ENCODE measurements around the gene KCND3. TPM values are rescaled to one million over a fixed set of nuclear protein-coding genes. Genes with fewer than 3 reads are reported as not detected.

KCND3 gene
- total RNA-seq, 1 donor from 2014 or later = 0.43 TPM

DNA sequence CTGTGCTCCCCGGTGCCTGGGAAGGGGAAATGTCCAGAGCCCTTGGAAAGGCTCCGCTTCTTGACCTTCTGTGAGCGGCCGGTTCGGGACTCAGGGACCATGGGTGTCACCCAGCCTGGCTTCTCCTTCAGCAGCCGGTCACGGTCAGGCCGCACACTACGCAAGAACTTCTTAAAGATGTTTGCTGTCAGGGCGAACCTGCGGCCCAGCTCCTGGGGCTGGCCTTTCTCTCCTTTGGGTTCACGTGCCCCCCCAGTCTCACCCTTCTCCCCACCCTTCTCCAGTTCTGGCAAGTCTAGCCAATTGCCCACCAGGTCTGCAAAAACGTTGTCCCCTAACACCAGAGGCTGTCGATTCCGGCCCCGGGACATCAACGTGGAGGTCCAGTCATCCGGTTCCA, 262.4 kb downstream of the KCND3 start:
- Histone ChIP-seq H3K27me3 (ENCODE audit: insufficient read depth, low read length) (no peaks in the 10 kb centered on the region), H3K9ac (ENCODE audit: low read length) (no peak overlapping the region), H4K20me1 (ENCODE audit: insufficient read depth, low read length) (peaks cover 13% of the 10 kb centered on the region), H3K4me2 (ENCODE audit: low read length) (no peak overlapping the region), H3K79me2 (ENCODE audit: insufficient read depth, low read length) (no peaks in the 10 kb centered on the region), H3K4me3 (ENCODE audit: insufficient read depth, low read depth, low read length) (no peak overlapping the region), H2AFZ (ENCODE audit: low read depth, low read length) (no peak overlapping the region), H3K4me1 (ENCODE audit: insufficient read depth, low read length) (peaks cover 2% of the 10 kb centered on the region), H3K27ac (ENCODE audit: low read depth, low read length) (no peak overlapping the region), H3K9me3 (ENCODE audit: insufficient read depth, low read depth, low read length) (no peaks in the 10 kb centered on the region), H3K36me3 (ENCODE audit: insufficient read depth, low read length) (no peaks in the 10 kb centered on the region)
- DNase-seq (ENCODE audit: low read depth) (no peak), FAIRE-seq (no peak)
- H3K36me3 Mint-ChIP-seq (ENCODE audit: low read depth, unreplicated experiment) = peaks cover 4% of the 10 kb centered on the region
- H3K4me3 Mint-ChIP-seq (ENCODE audit: unreplicated experiment) = no peak overlapping the region
- peaks cover 6% of the 10 kb centered on the region for H3K4me1 Mint-ChIP-seq (ENCODE audit: low read depth, unreplicated experiment)
- no peak overlapping the region for H3K27ac Mint-ChIP-seq (ENCODE audit: unreplicated experiment)
- no peaks in the 10 kb centered on the region for H3K9me3 Mint-ChIP-seq (ENCODE audit: unreplicated experiment)
- TF ChIP-seq CTCF (IDR thresholded peaks at IDR 0.05; ENCODE audit: insufficient read depth, low read depth, low read length) (no peak), EZH2 (IDR thresholded peaks at IDR 0.05; ENCODE audit: insufficient read depth, low read length) (no peak)
- H3K27me3 Mint-ChIP-seq (ENCODE audit: low read depth, unreplicated experiment) = peaks cover 2% of the 10 kb centered on the region

DNA sequence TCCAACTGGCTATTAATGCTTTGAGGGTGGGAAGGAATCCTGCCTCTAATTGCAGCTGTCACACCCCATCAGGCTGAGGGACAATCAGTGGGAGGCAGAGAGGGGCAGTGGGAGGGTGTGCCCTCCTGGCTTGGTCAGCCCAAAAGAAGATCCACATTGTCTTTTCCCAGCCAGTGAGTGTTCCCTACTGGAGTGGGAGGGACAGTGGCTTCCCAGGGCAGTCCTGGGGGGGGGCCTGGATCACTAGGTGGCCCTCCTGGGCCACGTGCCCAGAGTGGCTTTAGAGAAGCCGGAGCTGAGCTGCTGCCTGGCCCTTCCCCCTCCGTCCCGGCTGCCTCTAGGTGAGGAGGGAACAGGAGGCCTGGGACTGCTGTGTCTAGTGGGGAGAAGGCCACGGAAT, 264.3 kb downstream of the KCND3 start:
- Mint-ChIP-seq H3K4me1 (ENCODE audit: low read depth, unreplicated experiment) (peaks cover 3% of the 10 kb centered on the region), H3K27ac (ENCODE audit: unreplicated experiment) (no peak overlapping the region), H3K9me3 (ENCODE audit: unreplicated experiment) (no peaks in the 10 kb centered on the region), H3K36me3 (ENCODE audit: low read depth, unreplicated experiment) (peaks cover 3% of the 10 kb centered on the region), H3K27me3 (ENCODE audit: low read depth, unreplicated experiment) (peaks cover 2% of the 10 kb centered on the region), H3K4me3 (ENCODE audit: unreplicated experiment) (no peak overlapping the region)
- Histone ChIP-seq H3K4me3 (ENCODE audit: insufficient read depth, low read depth, low read length) (no peak overlapping the region), H3K9me3 (ENCODE audit: insufficient read depth, low read depth, low read length) (no peaks in the 10 kb centered on the region), H3K36me3 (ENCODE audit: insufficient read depth, low read length) (no peaks in the 10 kb centered on the region), H3K4me2 (ENCODE audit: low read length) (no peak overlapping the region), H3K9ac (ENCODE audit: low read length) (no peak overlapping the region), H2AFZ (ENCODE audit: low read depth, low read length) (no peak overlapping the region), H3K27ac (ENCODE audit: low read depth, low read length) (no peak overlapping the region), H3K27me3 (ENCODE audit: insufficient read depth, low read length) (no peaks in the 10 kb centered on the region), H3K79me2 (ENCODE audit: insufficient read depth, low read length) (no peaks in the 10 kb centered on the region), H4K20me1 (ENCODE audit: insufficient read depth, low read length) (peaks cover 10% of the 10 kb centered on the region), H3K4me1 (ENCODE audit: insufficient read depth, low read length) (peaks cover 2% of the 10 kb centered on the region)
- DNase-seq (ENCODE audit: low read depth) (no peak), FAIRE-seq (no peak)
- TF ChIP-seq EZH2 (IDR thresholded peaks at IDR 0.05; ENCODE audit: insufficient read depth, low read length) = no peak
- TF ChIP-seq CTCF (IDR thresholded peaks at IDR 0.05; ENCODE audit: insufficient read depth, low read depth, low read length) = no peak

DNA sequence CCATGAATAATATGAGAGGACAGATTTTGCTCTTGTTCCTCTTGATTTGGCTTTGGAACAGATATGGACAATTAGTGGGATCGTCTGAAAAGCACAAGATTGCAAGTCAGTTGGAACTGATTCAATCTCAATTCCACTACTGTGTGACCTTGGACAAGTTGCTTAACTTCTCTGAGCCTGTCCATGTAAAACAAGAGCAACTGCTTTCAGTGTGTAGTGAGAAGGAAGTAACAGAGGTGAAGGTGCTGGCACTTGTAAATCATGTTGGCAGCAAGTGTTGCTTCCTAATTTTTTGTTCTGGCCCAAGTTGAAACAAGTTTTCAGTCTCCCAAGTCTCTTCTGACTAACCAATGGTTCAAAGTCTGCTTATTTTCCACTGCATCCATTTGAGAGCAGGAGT, 265.6 kb downstream of the KCND3 start:
- Mint-ChIP-seq H3K27me3 (ENCODE audit: low read depth, unreplicated experiment) (peaks cover 2% of the 10 kb centered on the region), H3K9me3 (ENCODE audit: unreplicated experiment) (no peaks in the 10 kb centered on the region), H3K4me3 (ENCODE audit: unreplicated experiment) (no peak overlapping the region), H3K4me1 (ENCODE audit: low read depth, unreplicated experiment) (no peaks in the 10 kb centered on the region), H3K27ac (ENCODE audit: unreplicated experiment) (no peak overlapping the region), H3K36me3 (ENCODE audit: low read depth, unreplicated experiment) (peaks cover 4% of the 10 kb centered on the region)
- H3K9ac ChIP-seq (ENCODE audit: low read length) = no peak overlapping the region
- H3K4me1 ChIP-seq (ENCODE audit: insufficient read depth, low read length) = no peaks in the 10 kb centered on the region
- no peak overlapping the region for H3K4me2 ChIP-seq (ENCODE audit: low read length)
- TF ChIP-seq CTCF (IDR thresholded peaks at IDR 0.05; ENCODE audit: insufficient read depth, low read depth, low read length) (no peak), EZH2 (IDR thresholded peaks at IDR 0.05; ENCODE audit: insufficient read depth, low read length) (no peak)
- H3K4me3 ChIP-seq (ENCODE audit: insufficient read depth, low read depth, low read length) = no peak overlapping the region
- FAIRE-seq (no peak), DNase-seq (ENCODE audit: low read depth) (no peak)
- no peaks in the 10 kb centered on the region for H3K36me3 ChIP-seq (ENCODE audit: insufficient read depth, low read length)
- peaks cover 3% of the 10 kb centered on the region for H4K20me1 ChIP-seq (ENCODE audit: insufficient read depth, low read length)
- no peaks in the 10 kb centered on the region for H3K27me3 ChIP-seq (ENCODE audit: insufficient read depth, low read length)
- no peak overlapping the region for H2AFZ ChIP-seq (ENCODE audit: low read depth, low read length)
- no peaks in the 10 kb centered on the region for H3K79me2 ChIP-seq (ENCODE audit: insufficient read depth, low read length)
- H3K27ac ChIP-seq (ENCODE audit: low read depth, low read length) = no peak overlapping the region
- H3K9me3 ChIP-seq (ENCODE audit: insufficient read depth, low read depth, low read length) = no peaks in the 10 kb centered on the region

All from astrocyte (in vitro differentiated cells and primary cell).